DLD1 (cell line): ENCODE results near the gene INO80C.
"Not testable (repeated sequence)": the region's sequence is repeated elsewhere in the genome, so short reads cannot be mapped to it uniquely, and the experiment has no call there.

Source experiments
- in situ Hi-C: cut with HindIII; loops from 2 replicates; pipeline ENCODE4 v1.10.0; 2017; ENCODE audit warnings: low sequenced_read_pairs

INO80C gene

DNA sequence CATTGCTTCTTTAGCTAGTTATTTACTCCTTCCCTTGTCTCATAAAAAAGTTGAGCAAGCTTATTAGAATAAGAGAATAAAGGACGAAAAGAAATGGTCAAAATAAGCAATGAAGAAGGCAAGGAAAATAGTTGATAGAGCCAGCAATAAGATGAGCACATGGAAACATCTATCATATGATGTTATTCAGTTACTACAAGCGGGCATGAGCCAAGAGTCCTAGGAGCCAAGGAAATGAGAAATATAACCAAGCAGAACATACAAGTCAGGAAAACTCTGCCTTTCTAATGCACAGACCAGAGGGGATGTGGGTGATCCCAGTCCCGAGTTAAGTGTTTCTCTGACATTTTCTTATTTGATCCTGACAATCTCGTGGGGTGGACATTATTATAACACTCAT lies 33.9 kb downstream of the INO80C start:
- in situ Hi-C loops: loop anchor here (5.0 kb wide), 1 partner anchor 38 kb away; no protein-coding TSS in a partner anchor

DNA sequence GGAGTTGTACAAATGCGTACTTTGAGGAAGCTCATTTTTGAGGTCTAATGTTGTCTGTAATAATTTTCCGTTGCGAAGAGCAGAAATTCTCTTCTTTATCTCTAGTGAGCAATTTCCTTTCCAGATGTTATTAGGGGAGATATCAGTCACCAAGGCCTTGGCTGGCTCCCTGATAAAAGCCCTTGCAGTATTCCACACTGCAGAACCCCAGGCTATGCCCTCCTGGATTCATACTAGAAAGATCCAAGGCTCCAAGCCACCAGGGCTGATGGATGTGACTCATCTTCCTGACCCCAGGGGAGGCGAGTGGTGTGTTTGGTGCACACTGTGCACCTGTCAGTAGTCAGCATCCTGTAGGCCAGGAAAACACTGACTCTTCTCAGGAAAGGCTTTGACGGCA lies 34.7 kb downstream of the INO80C start:
- in situ Hi-C loops: loop anchor here (5.0 kb wide), 1 partner anchor 39 kb away; no protein-coding TSS in a partner anchor

DNA sequence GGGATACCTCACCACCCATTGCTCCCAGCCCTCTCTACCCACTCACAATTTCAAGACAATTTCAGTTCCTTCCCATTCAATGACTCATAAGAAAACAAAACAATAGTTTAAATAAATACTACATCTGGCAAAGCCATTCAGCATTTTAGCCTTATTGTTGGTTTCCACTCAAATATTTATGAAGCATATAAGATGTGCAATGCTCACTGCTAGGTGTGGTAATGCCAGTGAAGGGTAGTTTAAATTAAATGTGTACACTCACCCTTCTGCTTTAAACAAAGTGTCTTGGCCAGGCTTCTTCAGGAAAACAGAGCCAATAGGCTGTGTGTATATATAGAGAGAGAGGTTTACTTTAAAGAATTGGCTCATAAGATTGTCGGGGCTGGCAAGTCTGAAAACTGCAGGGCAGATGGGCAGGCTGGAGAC lies 37.0 kb downstream of the INO80C start:
- in situ Hi-C loops: loop anchor here (5.0 kb wide), 1 partner anchor 42 kb away; no protein-coding TSS in a partner anchor

DNA sequence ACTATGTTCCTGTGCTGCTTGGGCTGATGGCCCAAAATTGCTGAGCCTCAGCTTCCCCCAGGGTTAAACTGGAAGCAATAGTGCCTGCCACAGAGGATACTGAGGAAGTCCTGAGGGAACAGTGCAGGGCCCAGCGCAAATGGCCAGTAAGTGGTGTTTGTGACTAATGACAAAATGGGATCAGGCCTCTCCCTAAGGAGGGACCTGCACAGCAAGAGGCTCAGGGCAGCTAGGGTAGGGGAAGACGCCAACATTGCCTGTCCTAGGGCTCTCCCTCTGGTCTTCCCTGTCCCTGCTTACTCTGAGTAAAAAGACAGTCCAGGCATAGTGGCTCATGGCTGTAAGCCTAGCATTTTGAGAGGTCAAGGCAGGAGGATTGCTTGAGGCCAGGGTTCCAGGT lies 37.8 kb downstream of the INO80C start:
- in situ Hi-C loops: loop anchor here (5.0 kb wide), 1 partner anchor 42 kb away; no protein-coding TSS in a partner anchor

DNA sequence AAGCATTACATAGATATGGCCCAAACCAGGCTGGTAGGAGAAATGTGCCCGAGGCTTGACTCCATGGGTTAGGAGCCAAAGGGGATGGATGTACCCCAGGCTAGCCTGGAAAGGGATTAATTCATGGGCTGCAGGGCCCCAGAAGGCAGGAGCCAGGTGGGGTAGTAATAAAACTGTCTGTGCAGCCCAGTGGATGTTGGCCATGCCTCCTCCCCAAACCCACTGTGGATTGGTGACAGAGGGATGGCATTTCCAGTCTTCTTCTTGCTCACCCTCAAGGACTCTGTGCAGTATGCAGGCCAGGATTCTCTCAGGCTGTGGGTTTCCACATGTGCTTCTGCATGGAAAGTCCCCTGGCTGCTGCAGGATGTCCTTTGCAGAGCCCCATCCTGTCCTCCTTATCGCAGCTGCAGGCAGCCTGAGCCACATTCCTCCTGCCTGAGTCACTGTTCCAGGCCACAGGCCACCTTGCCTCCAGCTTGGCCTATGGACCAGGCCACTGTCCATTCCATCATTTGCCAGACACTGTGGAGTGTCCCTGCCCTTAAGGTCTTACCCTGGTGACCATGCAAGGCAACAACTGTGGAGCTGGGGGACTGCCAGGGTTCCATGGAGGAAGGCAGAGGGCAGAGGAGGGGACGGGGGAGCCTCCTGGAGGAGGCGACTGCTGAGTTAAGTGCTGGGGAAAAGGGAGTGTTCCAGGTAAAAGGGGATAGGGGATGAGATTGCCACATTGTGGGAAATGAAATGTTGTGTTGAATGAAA lies 38.9 kb downstream of the INO80C start:
- in situ Hi-C loops: no loop called here

DNA sequence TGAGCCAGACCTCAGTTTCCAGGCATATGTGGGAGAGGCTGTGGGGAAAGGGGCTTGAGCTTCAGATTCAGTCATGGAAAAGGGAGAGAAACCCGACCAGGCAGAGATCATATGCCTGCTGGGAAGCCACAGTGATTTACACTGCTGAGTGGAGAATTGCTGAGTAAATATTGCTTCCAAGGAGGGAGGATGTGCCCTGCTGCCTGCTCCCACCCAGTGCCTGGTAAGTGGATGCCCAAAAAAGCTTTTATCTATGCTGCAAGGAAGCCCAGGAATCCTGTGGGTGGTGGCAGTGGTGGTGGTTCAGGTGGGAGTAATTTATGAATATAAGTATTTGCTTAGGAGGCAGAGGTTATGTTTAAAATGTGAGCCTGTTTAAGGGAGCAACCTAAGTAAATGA lies 39.5 kb downstream of the INO80C start:
- in situ Hi-C loops: no loop called here

DNA sequence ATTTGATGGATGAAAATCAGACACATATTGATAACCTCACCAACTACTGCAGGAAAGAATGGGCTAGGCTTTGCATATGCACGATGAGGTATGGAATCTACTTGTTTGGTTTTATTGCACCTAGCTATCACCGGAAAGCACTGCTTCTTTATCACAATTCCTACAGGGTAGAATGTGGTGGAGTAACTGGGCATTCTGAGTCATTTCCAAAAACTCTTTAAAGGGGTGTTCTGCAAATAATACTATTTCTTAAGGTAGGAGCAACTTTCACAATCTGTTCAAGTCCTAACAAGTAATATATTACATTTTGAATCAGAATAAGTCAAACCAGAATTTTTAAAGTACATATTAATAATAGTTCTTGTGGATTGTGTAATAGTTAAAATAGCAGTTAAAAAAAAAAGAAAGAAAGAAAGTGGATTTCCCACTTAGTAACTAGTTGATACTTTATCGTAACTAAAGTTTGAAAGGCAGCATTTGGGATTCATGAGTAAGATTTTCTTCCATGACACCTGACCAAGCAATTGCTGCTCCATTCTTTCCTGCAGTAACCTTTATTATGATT lies 40.5 kb downstream of the INO80C start:
- in situ Hi-C loops: no loop called here

DNA sequence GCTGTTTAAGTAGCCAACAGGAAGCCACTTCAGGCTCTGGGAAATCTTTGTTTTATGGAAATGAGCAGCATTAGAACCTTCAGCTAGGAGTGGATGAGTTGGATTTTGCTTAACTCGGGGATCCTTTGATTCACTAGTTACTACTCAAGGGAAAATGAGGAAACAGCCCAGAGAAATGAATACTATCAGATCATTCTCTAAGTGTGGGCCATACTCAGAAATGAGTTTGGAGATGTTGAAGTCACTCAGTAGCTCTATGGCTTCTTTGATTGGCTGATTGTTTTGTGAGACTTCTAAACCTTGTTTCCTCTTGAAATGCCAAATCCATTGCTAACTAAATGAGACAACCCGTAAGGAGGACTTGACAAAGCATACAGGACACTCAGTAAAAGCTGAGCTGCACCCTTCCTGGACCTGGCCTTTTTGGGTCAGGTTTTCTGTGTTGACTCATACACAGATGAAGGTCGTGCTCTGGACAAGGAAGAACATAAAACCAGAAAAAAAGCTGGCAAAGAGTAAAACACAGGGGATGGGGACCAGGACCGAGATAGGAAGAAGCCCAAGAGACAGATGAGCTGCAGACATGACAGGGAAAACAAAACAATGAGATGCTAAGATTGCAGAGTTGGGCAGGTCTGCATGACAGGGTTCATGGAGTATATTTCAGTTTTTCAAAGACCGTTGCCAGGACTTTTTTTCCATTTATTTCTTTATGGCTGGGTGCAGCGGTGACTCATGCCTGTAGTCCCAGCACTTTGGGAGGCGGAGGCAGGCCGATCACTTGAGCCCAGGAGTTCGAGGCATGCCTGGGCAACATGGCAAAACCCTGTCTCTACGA lies 41.6 kb downstream of the INO80C start:
- in situ Hi-C loops: no loop called here

DNA sequence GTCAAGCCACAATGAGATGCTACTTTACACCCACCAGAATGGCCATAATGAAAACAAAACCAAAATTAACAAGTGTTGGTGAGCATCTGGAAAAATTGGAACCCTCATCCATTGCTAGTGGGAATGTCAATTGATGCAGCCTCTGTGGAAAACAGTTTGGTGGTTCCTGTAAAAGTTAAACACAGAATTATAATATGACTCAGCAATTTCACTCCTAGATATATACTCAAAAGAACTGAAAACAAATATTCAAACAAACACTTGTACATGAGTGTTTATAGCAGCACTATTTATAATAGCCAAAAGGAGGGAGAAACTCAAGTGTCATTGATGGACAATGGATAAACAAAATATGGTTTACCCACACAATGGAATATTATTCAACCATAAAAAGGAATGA lies 43.0 kb downstream of the INO80C start:
- in situ Hi-C loops: no loop called here

DNA sequence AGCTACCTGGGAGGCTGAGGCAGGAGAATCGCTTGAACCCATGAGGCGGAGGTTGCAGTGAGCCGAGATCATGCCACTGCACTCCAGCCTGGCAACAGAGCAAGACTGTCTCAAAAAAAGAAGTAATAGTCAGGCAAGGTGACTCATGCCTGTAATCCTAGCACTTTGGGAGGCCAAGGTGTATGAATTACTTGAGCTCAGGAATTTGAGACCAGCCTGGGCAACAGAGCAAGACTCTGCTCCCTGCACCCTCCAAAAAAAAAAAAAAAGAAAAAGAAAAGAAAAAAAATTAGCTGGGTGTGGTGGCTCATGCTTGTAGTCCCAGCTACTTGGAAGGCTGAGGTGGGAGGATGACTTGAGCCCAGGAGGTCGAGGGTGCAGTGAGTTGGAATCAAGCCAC lies 44.7 kb downstream of the INO80C start:
- in situ Hi-C loops: not testable (repeated sequence)

DNA sequence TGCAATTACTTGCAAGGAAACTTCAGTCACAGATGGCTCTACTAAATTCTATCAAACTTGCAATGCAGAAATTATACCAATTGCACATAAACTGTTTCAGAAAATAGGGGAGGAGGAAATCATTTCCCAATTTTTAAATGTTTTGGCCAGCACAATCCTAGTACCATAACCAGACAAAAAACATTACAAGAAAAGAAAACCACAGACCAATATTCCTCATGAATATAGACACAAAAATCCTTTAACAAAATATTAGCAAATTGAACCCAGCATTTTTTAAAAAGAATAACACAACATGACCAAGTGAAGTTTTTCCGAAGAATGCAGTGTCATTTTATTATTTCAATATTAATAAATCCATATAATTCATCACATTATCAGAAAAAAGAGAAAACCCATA lies 45.8 kb downstream of the INO80C start:
- in situ Hi-C loops: no loop called here

DNA sequence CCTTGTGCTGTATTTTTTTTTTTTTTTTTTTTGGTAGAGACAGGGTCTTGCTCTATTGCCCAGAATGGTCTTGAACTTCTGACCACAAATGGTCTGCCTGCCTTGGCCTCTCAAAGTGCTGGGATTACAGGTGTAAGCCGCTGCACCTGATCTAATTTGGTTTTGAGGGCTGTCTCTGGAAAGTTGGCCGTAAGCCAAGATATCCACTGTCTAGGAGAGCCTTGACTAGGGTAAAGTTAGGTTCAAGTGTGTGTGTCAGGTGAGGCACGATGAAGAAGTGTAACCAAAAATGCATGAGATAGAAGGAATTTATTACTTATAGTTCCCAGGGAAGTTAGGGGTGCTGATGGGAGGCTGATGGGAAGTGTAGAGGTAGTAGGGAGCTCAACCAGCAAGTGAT lies 46.7 kb downstream of the INO80C start:
- in situ Hi-C loops: no loop called here

DNA sequence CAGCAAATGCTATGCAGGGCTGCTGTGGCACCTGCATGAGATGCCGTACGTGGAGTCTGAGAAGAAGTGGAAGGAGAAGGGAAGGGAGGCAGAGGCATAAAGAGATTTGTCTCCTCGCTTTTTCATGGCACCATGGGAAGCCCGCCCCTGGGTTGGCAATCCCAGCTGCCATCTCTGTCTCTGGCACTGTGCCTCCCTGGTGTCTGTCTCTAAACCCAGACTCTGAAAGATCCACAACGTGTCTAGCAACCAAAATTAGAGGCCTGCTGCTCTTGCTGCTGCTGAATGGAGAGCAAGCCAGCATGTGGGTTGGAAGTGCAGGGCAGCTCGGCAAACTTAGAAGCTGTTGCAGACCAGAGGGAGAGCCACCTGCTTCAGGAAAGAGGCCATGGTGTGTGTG lies 53.1 kb downstream of the INO80C start:
- in situ Hi-C loops: no loop called here

DNA sequence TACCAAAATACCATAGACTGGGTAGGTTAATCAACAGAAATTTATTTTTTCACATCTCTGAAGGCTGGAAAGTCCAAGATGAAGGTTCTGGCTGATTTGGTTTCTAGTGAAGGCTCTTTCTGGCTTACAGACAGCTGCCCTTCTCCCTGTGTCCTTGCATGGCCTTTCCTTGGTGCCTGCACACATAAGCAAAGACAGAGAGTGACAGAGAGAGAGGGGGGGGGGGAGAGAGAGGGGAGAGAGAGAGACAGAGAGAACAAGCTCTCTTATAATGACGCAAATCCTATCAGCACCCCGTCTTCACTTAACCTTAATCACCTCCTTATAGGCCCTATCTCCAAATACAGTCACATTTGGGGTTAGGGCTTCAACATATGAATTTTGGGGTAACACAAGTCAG lies 53.9 kb downstream of the INO80C start:
- in situ Hi-C loops: no loop called here

DNA sequence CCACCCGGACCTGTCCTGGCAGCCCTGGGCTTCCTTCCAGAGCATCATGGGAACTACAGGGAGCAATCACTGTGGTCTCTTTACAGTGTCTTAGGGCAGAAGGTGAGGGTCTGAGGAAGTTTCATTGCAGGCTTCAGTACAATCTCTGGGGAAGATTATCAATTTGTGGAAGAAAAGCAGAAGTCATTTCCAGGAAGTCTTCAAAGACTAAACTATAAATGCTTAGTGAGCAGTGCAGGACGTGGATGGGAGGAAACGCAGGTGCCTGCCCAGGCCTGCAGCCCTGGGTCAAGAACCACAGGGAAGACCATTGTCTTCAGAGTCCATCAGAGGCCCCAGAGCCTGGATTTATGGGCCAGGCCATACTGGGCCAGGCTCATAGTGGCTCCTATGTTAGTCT lies 54.3 kb downstream of the INO80C start:
- in situ Hi-C loops: no loop called here

DNA sequence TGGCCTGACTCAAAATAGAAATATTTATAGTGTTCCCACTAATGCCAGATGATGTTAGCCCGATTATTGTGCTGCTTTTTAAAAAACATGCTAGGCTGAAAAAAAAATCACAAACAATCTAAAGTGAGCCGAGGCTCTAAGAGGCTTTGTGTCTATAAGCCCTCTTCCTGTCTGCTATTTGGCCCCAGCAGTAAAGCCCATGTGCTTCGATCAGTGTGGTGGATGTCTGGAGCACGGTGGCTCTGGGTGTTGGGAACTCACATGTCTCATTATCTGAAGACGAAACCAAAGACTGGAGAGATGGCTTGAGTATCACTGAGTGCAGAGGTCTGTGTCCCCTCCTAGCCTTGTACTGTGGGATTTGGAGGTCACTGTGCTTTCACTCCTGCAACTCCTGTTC lies 55.1 kb downstream of the INO80C start:
- in situ Hi-C loops: no loop called here

DNA sequence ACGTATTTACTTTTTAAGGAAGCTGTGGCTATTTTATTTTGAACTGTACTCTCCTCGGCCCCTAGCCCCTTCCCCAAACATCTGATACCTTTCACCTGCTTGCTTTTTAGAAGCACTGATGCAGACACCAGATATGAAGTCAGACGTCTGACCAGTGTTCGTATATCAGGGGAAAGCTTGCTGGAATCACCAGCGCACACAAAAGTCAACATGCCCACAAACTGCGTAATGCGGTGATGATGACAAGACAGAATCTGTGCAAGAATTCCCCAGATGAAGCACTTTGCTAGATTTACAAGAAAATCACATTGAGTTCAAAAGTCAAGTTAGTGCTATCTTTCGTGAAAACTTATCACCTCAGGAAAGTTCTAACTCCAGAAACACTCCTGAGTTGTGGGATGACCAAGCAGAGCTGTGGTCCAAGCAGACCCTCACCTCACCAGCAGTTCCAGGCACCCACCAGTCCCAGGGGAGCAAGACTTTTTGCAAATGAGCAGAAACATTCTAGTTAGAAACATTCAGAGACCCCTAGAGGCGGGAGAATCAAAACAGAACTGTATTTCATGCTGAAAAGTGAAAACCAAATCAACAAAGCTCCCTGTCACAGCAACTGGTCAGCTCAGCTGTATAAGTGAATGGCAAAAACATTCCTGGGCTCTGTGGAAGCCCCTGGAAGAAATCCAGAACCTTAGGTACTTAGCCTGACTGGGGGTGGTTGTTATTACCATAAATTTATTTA lies 55.7 kb downstream of the INO80C start:
- in situ Hi-C loops: no loop called here

DNA sequence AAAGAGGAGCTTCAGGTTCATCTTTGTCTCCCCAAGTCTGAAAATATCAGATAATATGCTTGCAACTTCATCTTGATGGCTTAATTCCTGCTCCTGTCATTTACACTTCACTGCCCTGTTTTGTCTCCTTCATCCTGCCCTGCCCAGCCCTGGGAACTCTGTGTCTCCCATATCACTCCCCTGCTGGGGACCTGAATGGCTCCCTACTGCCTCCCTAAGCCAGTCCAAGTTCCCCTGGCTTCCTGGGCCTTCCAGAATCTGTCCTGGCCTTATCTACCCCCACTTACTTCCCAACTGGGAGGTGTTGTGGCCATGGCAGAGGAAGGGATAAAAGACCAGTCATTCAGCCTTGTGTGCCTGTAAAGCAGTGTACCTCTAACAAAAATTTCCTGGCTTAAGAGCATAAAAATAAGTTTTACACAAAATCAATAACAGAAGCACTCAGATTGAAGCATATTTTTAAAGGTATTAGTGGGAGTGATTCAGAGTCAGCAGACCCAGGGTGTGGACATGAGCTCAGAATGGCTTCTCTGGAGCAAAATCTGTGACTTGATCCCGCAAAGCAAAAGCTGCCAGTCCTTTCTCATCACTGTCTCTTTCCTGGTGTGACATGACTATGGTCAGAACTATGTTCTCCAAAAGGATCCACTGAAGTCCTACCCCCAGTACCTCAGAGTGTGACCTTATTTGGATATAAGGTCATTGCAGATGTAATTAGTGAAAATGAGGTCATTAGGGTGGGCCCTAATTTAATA lies 59.1 kb downstream of the INO80C start:
- in situ Hi-C loops: no loop called here

DNA sequence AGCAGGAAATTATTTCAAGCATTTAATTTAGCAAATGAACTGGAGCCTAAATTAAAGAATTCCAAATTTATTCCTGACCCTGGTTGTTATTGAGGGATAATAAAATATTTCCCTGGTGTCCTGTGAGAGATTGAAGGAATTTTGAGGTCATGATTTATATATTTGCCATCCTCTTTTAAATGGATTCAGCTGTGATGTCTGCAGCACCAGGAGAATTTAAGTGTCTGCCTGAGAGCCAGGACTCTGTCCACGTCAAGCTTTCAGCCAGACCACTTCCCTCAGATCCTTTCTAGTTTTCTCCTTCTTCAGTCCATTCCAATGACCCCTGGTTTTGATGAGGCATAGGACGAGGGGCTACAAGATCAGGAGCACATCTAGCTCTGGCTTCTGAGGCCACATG lies 59.9 kb downstream of the INO80C start:
- in situ Hi-C loops: no loop called here

DNA sequence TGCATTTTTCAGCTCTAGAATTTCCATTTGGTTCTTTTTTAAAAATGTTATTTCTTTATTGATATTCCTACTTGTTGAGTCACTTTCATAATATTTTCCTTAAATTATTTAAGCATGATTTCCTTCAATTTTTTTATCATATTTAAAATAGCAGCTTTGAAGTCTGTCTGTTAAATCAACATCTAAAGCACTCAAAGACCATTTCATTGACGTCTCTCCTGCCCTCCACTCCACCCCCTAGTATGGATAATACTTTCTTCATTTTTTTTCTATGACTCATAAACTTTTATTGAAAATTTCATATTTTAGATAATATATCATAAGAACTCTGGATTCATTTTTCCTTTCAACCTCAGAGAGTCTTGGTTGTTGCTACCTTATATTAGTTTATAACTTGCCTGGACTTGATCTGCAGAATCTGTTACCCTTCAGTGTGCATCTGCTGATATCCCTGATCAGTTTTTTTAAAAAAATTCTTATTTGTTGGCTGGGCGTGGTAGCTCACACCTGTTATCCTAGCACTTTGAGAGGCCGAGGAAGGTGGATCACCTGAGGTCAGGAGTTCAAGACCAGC lies 61.6 kb downstream of the INO80C start:
- in situ Hi-C loops: no loop called here
